Measurements from ENCODE around the gene MTHFD1.
"Not testable (repeated sequence)": the region's sequence is repeated elsewhere in the genome, so short reads cannot be mapped to it uniquely, and the experiment has no call there.

DNA sequence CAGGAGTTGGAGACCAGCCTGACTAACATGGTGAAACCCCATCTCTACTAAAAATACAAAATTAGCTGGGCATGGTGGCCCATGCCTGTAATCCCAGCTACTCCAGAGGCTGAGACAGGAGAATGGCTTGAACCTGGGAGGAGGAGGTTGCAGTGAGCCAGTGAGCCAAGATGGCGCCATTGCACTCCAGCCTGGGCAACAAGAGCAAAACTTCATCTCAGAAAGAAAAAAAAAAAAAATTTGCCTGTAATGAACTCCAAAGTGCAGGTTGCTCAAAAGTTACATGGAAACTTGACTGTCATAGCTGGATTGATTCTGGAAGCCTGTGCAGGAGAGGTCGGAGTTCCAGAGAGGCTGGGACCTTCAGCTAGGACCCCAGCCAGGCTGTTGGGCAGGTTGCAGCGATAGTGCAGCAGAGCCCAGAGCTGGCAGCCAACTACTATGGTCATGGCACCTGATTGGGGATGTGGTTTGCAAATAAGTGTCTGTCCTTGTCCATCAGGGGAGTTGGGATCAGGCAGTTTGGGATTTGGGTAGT, 5.1 kb downstream of the MTHFD1 start:
- TF ChIP-seq CTCF, POLR2AphosphoS5, POLR2A, EP300 (IDR thresholded peaks at IDR 0.05): not testable (repeated sequence)

Data from suprapubic skin (tissue), 4 donors.